Neural crest cell (in vitro differentiated cells): ENCODE results near the gene KHK. TPM values are rescaled to one million over a fixed set of nuclear protein-coding genes. Genes with fewer than 3 reads are reported as not detected.

Source experiments
- DNase-seq: peaks from one replicate; pipeline ENCODE4 v3.0.0; 2021; ENCODE audit warnings: low read depth, mixed read lengths, low spot score
- H3K27ac Mint-ChIP-seq: one replicate; pipeline ENCODE4 v1.8.0; 2021; ENCODE audit warnings: mild to moderate bottlenecking, mixed read lengths; ENCODE audit not compliant: unreplicated experiment
- H3K27me3 Mint-ChIP-seq: 2 replicates; pipeline ENCODE4 v1.8.0; 2021; ENCODE audit warnings: low read depth, mild to moderate bottlenecking, mixed read lengths
- H3K36me3 Mint-ChIP-seq: 2 replicates; pipeline ENCODE4 v1.8.0; 2021; ENCODE audit warnings: low read depth, mild to moderate bottlenecking, mixed read lengths
- H3K4me1 Mint-ChIP-seq: 2 replicates; pipeline ENCODE4 v1.8.0; 2021; ENCODE audit warnings: mixed read lengths
- H3K4me3 Mint-ChIP-seq: one replicate; pipeline ENCODE4 v1.8.0; 2021; ENCODE audit warnings: mild to moderate bottlenecking, mixed read lengths
- H3K9me3 Mint-ChIP-seq: 2 replicates; pipeline ENCODE4 v1.8.0; 2021; ENCODE audit warnings: mixed read lengths
- CTCF ChIP-seq: fragments of 200-600 bp; sonication (generic); conservative IDR thresholded peaks from 2 replicates; pipeline ENCODE4 v1.5.0; 2021; ENCODE audit warnings: antibody characterized with exemption, mild to moderate bottlenecking
- long read RNA-seq: library from polyadenylated mRNA; unstranded; transcript quantifications from one replicate; pipeline ENCODE4 v2.0.0, GENCODE V29; 2020
- total RNA-seq: library from RNA; stranded (reverse); gene quantifications from 2 replicates; pipeline ENCODE4 v1.2.1, GENCODE V29; 2021

KHK gene
- total RNA-seq: 10.0 and 10.6 TPM in 2 replicates
- long read RNA-seq, transcript KHK-202 (8 exons, 2,411 nt): major isoform, 8 of 17 reads
- long read RNA-seq, partial matches to known transcripts: 0 of 17 reads
- long read RNA-seq, other reads (novel, unspliced or antisense): 9 of 17 reads

- H3K9me3 Mint-ChIP-seq: no peaks in the 10 kb centered on the region
These were observed at the start of gene KHK for GRCh38 chr2:27086724-27087593. Gene KHK (plus strand): TSS chr2:27086772. CDS start chr2:27087260, 488 bp downstream.

GRCh38 chr2:27038012-27038411, 48.6 kb upstream of the KHK start:
- Mint-ChIP-seq H3K4me1 (peaks cover 13% of the 10 kb centered on the region), H3K27ac (no peak overlapping the region), H3K36me3 (peaks cover 2% of the 10 kb centered on the region), H3K27me3 (no peaks in the 10 kb centered on the region), H3K4me3 (no peak overlapping the region), H3K9me3 (no peaks in the 10 kb centered on the region)
- no peak for TF ChIP-seq CTCF
- no peak for DNase-seq

More at GRCh38 chr2:27086724-27087593, at the start of gene KHK:
- H3K36me3 Mint-ChIP-seq: no peaks in the 10 kb centered on the region
- peaks cover 19% of the 10 kb centered on the region for H3K4me1 Mint-ChIP-seq
- peak within 1 kb of the TSS; percentile 88 for H3K4me3 Mint-ChIP-seq
- peak within 1 kb of the TSS; percentile 67 for H3K27ac Mint-ChIP-seq
- peak; percentile 25 for DNase-seq
- no peak for TF ChIP-seq CTCF
- peaks cover 10% of the 10 kb centered on the region for H3K27me3 Mint-ChIP-seq

GRCh38 chr2:27038631-27039339, 47.8 kb upstream of the KHK start:
- Mint-ChIP-seq H3K4me3 (no peak overlapping the region), H3K9me3 (no peaks in the 10 kb centered on the region), H3K4me1 (peaks cover 6% of the 10 kb centered on the region), H3K27ac (no peak overlapping the region), H3K36me3 (peaks cover 2% of the 10 kb centered on the region), H3K27me3 (no peaks in the 10 kb centered on the region)
- no peak for TF ChIP-seq CTCF
- DNase-seq: no peak

GRCh38 chr2:27039426-27039825, 47.1 kb upstream of the KHK start:
- Mint-ChIP-seq H3K27ac (no peak overlapping the region), H3K9me3 (no peaks in the 10 kb centered on the region), H3K4me3 (no peak overlapping the region), H3K36me3 (peaks cover 2% of the 10 kb centered on the region), H3K4me1 (no peaks in the 10 kb centered on the region), H3K27me3 (no peaks in the 10 kb centered on the region)
- no peak for TF ChIP-seq CTCF
- no peak for DNase-seq

- no peak for TF ChIP-seq CTCF
- Mint-ChIP-seq H3K27ac (no peak overlapping the region), H3K9me3 (no peaks in the 10 kb centered on the region), H3K27me3 (no peaks in the 10 kb centered on the region), H3K4me3 (no peak overlapping the region), H3K36me3 (peaks cover 2% of the 10 kb centered on the region), H3K4me1 (no peaks in the 10 kb centered on the region)
- no peak for DNase-seq
These were observed 46.7 kb upstream of the KHK start for GRCh38 chr2:27039871-27040270.
